IPS DF 19.7 (cell line): ENCODE data around the gene MLEC.

ENCODE experiments used
- DNase-seq: peaks from one replicate; pipeline ENCODE4 v3.0.0-alpha.2; 2013; ENCODE audit warnings: low read depth, low spot score

Gene MLEC

GRCh38 chr12:120741476-120742421, 54.8 kb downstream of the MLEC start:
- DNase-seq = no peak

- DNase-seq = no peak
These were observed 58.1 kb downstream of the MLEC start for GRCh38 chr12:120744922-120745493.

- no peak for DNase-seq
These were observed 61.3 kb downstream of the MLEC start for GRCh38 chr12:120748242-120748641.

GRCh38 chr12:120749256-120749655, 62.3 kb downstream of the MLEC start:
- DNase-seq = no peak

GRCh38 chr12:120750806-120751205, 63.9 kb downstream of the MLEC start:
- no peak for DNase-seq

GRCh38 chr12:120751389-120751788, 64.4 kb downstream of the MLEC start:
- no peak for DNase-seq
